ENCODE results near the gene MPHOSPH8.

MPHOSPH8 gene

GRCh38 chr13:19676168-19676567 lies 42.7 kb downstream of the MPHOSPH8 start:
- no peaks in the 10 kb centered on the region for H3K4me1 ChIP-seq (ENCODE audit: control insufficient read depth, low read length)
- no peaks in the 10 kb centered on the region for H3K79me2 ChIP-seq (ENCODE audit: control insufficient read depth, low read length)
- H3K36me3 ChIP-seq (ENCODE audit: control insufficient read depth, low read length): peaks cover 77% of the 10 kb centered on the region
- no peak overlapping the region for H3K4me2 ChIP-seq (ENCODE audit: low read length)
- H3K4me3 ChIP-seq (ENCODE audit: low read length): no peak overlapping the region
- H4K20me1 ChIP-seq (ENCODE audit: control insufficient read depth, insufficient read depth, low read depth, low read length): no peaks in the 10 kb centered on the region
- TF ChIP-seq CTCF (IDR thresholded peaks at IDR 0.05; ENCODE audit: low read depth, low read length, poor library complexity, severe bottlenecking) (no peak), EZH2phosphoT487 (IDR thresholded peaks at IDR 0.05; ENCODE audit: borderline replicate concordance, low read length) (no peak)
- no peaks in the 10 kb centered on the region for H3K27me3 ChIP-seq (ENCODE audit: control insufficient read depth, low read length)
- H3K9me2 ChIP-seq (replicated peaks; ENCODE audit: control insufficient read depth, low read length): no peaks in the 10 kb centered on the region
- H3K27ac ChIP-seq (ENCODE audit: low read depth, low read length): no peak overlapping the region
- peaks cover 8% of the 10 kb centered on the region for H3F3A ChIP-seq (ENCODE audit: control insufficient read depth, insufficient read depth)
- no peaks in the 10 kb centered on the region for H3K9me3 ChIP-seq (ENCODE audit: control insufficient read depth, insufficient read depth, low read length)

- Histone ChIP-seq H3K4me2 (ENCODE audit: low read length) (no peak overlapping the region), H3F3A (ENCODE audit: control insufficient read depth, insufficient read depth) (peaks cover 5% of the 10 kb centered on the region; the same call in 1 of the 2 replicates), H3K79me2 (ENCODE audit: control insufficient read depth, low read length) (no peaks in the 10 kb centered on the region), H3K27me3 (ENCODE audit: control insufficient read depth, low read length) (no peaks in the 10 kb centered on the region), H3K9me3 (ENCODE audit: control insufficient read depth, insufficient read depth, low read length) (no peaks in the 10 kb centered on the region), H3K4me1 (ENCODE audit: control insufficient read depth, low read length) (no peaks in the 10 kb centered on the region), H3K4me3 (ENCODE audit: low read length) (no peak overlapping the region), H3K36me3 (ENCODE audit: control insufficient read depth, low read length) (peaks cover 42% of the 10 kb centered on the region), H3K27ac (ENCODE audit: low read depth, low read length) (no peak overlapping the region), H3K9me2 (replicated peaks; ENCODE audit: control insufficient read depth, low read length) (no peaks in the 10 kb centered on the region), H4K20me1 (ENCODE audit: control insufficient read depth, insufficient read depth, low read depth, low read length) (no peaks in the 10 kb centered on the region)
- TF ChIP-seq EZH2phosphoT487 (IDR thresholded peaks at IDR 0.05; ENCODE audit: borderline replicate concordance, low read length) (no peak), CTCF (IDR thresholded peaks at IDR 0.05; ENCODE audit: low read depth, low read length, poor library complexity, severe bottlenecking) (no peak)
Observed at GRCh38 chr13:19680751-19681150, 47.3 kb downstream of the MPHOSPH8 start.

- Histone ChIP-seq H3K79me2 (ENCODE audit: control insufficient read depth, low read length) (no peaks in the 10 kb centered on the region), H3F3A (ENCODE audit: control insufficient read depth, insufficient read depth) (peaks cover 5% of the 10 kb centered on the region; the same call in 1 of the 2 replicates), H3K27me3 (ENCODE audit: control insufficient read depth, low read length) (no peaks in the 10 kb centered on the region), H3K9me2 (replicated peaks; ENCODE audit: control insufficient read depth, low read length) (no peaks in the 10 kb centered on the region), H4K20me1 (ENCODE audit: control insufficient read depth, insufficient read depth, low read depth, low read length) (no peaks in the 10 kb centered on the region), H3K4me3 (ENCODE audit: low read length) (no peak overlapping the region), H3K4me2 (ENCODE audit: low read length) (no peak overlapping the region), H3K9me3 (ENCODE audit: control insufficient read depth, insufficient read depth, low read length) (no peaks in the 10 kb centered on the region), H3K27ac (ENCODE audit: low read depth, low read length) (no peak overlapping the region), H3K36me3 (ENCODE audit: control insufficient read depth, low read length) (peaks cover 35% of the 10 kb centered on the region), H3K4me1 (ENCODE audit: control insufficient read depth, low read length) (no peaks in the 10 kb centered on the region)
- TF ChIP-seq EZH2phosphoT487 (IDR thresholded peaks at IDR 0.05; ENCODE audit: borderline replicate concordance, low read length) (no peak), CTCF (IDR thresholded peaks at IDR 0.05; ENCODE audit: low read depth, low read length, poor library complexity, severe bottlenecking) (no peak)
Observed at GRCh38 chr13:19681517-19681916, 48.1 kb downstream of the MPHOSPH8 start.

Data from DOHH2 (cell line).